NOMO-1 treated with DMSO at 0.1 percent for 48 hours (cell line): ENCODE data around the gene TSHZ3.

Experiments used
- DNase-seq: peaks from one replicate; lab custom pipeline; 2025; ENCODE audit not compliant: unreplicated experiment; lab: John Stamatoyannopoulos, UW

TSHZ3 gene

GRCh38 chr19:31338069-31338776, 11.0 kb downstream of the TSHZ3 start:
- no peak for DNase-seq

DNA sequence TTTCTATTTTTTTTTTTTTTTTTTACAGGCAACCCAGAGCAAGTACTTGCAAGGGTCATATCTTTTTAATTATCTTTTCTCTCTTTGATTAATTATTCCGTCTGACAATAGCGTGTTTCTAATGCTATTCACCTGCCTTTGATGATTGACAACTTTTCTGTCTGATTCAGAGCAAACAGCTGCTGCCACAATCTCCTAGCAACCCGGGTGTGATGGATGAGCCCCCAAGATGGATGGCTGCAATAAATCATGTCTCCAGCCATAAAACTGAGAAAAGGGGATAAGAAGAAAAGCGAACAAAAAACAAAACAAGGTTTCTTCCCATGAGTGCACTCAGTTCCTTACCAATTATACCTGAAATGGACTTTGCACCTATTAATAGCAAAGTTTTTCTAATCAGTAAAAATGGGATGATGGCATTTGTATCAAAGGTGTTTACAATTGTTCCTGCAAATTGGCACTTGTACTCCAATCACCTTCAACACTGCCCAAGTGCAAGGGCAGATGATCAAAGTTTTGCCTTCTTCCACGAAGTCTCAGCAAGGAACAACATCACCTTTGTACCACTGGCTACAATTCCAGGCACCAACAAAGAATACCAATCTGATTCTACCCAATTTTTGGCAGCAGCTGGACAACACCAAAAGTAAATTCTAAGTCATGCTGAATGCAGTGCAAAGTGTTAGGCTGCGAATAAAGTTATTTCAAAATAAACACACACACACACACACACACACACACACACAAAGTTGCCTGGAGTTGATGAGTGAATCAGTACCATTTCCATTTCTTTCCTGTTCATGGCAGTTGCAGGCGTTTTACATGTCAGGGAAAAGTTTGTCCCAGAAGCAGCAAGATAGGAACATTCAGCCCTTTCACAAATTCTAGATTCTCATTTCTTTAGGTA, 12.0 kb downstream of the TSHZ3 start:
- no peak for DNase-seq

DNA sequence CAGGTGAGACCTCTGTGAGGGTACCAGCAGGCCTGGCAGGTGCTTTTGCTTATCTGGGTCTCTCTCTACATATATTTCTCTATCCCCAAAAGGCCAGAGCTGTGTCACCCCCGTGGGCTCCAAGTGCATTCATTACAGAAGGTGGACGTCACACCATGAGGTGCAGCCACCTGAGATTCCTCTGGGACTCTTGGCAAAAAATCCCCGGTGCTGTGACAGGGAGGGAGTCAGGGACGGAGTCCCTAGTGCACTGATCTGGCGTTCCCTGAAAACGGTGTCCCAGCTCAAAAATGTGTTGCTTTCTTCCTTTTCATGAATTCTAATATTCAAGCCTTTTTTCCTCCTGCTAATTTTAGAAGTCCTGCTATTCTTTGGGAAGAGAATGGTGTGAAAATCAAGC, 13.5 kb downstream of the TSHZ3 start:
- no peak for DNase-seq

GRCh38 chr19:31334849-31335624, 14.2 kb downstream of the TSHZ3 start:
- DNase-seq = no peak

DNA sequence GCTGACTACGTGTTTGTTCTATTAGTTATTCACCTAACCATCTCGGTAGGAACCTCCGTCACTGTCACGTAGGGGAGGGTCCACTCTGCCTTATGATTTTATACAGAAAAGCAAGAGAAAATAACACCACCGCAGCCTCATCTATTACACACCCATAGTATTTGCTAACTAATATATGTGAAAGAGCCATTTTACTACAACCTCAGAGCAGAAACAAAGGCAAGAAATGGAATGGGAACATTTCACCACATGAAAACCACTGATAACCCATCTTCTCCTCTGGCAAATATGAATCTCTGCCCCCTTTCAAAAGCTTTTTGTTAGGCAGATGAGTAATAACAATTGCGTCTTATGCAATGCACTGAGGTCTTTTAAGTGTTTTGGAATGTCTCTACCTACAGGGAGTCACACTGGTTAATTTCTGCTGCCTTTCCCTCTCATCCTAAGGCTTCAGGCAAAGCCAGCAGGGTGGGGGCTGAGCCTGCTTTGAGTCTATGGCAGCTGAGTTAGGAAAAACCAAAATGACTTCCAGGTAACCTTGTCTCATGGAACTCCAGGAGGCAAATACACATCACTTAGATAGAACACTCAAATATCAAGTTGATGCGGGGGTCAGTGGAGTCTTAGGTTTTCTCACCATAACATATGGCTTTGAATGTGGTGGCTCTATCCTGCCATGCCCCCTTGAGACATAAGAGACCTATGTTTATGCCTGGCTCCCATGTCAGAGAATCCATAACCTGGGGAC, 15.0 kb downstream of the TSHZ3 start:
- no peak for DNase-seq

DNA sequence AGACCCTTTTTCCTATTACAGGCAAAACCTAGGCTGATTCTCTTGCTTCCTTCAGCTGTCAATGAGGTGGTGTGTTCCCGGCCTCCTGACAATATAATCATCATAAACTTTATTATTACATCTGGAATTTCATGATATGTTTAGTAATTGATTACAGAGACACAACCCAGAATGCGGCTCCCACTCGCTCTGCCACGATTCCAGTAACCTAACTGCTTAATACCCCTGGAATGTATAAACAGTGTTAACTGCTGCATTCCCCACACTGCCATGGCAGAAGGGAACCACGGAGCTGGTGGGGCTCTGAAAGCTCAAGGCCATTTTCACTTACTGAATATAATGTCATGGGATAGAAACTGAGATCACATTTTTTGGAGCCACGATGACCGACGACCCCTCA, 17.1 kb downstream of the TSHZ3 start:
- no peak for DNase-seq

DNA sequence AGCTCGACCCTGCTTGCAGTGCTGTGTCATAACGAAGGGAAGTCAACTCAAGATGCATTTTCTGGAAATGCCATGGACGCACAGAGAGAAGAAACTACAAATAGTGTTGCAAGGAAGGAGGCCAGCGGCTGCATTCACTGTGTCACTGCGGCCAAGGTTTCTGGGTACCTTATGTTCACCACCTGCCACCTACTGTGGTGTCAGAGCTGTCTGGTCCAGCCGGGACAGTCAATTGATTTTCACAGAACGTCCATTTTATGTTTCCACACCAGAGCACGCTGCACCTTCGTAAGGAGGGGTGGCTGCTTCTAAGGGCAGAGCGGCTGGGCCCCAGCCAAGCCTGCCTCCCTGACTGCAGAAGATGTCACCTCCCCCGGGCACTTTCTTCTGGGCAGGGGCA, 17.7 kb downstream of the TSHZ3 start:
- no peak for DNase-seq

GRCh38 chr19:31330761-31331160, 18.5 kb downstream of the TSHZ3 start:
- DNase-seq = peak; percentile 12

GRCh38 chr19:31330237-31330636, 19.0 kb downstream of the TSHZ3 start:
- no peak for DNase-seq

GRCh38 chr19:31329819-31330218, 19.4 kb downstream of the TSHZ3 start:
- DNase-seq = no peak

GRCh38 chr19:31328238-31328637, 21.0 kb downstream of the TSHZ3 start:
- DNase-seq = no peak

GRCh38 chr19:31326329-31327028, 22.8 kb downstream of the TSHZ3 start:
- no peak for DNase-seq

GRCh38 chr19:31325342-31325741, 23.9 kb downstream of the TSHZ3 start:
- no peak for DNase-seq

GRCh38 chr19:31319465-31319864, 29.8 kb downstream of the TSHZ3 start:
- DNase-seq = no peak

GRCh38 chr19:31318790-31319425, 30.3 kb downstream of the TSHZ3 start:
- DNase-seq = no peak

DNA sequence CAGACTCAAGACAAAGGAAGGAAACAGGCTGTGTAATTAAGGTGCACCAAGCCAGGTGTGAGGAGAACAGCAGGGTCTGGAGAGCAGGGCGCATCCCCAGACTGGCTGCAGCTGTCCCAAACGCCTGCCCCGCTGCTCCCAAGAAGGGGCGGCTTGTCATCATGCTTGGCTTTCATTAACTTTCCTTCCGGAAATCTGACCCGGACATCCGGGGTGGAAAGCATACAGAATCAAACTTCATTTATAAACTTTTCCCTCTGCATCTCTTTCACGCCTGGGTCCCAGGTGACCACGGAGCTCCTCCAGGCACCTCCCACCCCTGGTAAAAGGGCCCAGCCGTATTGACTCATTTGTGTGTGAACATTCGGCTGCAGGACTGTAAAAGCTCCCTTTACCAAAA, 31.7 kb downstream of the TSHZ3 start:
- no peak for DNase-seq

DNA sequence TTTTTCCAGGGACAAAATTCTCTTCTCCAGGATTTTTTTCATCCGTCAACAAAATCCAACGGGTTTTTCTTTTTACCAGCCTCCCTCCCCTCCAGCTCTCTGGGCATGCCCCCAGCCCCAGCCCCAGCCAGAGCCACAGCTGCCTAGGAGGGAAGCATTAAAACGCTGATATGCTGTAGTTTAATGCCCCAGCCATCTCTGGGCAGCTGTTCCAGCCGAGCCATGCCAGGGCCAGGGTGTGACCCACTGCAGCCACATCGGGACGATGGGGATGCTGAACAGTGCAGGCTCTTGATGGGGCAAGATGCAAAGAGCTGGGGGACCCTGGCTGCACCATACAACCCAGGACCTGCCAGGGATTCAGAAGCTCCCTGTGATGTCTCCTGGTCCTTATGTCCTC, 32.1 kb downstream of the TSHZ3 start:
- no peak for DNase-seq

DNA sequence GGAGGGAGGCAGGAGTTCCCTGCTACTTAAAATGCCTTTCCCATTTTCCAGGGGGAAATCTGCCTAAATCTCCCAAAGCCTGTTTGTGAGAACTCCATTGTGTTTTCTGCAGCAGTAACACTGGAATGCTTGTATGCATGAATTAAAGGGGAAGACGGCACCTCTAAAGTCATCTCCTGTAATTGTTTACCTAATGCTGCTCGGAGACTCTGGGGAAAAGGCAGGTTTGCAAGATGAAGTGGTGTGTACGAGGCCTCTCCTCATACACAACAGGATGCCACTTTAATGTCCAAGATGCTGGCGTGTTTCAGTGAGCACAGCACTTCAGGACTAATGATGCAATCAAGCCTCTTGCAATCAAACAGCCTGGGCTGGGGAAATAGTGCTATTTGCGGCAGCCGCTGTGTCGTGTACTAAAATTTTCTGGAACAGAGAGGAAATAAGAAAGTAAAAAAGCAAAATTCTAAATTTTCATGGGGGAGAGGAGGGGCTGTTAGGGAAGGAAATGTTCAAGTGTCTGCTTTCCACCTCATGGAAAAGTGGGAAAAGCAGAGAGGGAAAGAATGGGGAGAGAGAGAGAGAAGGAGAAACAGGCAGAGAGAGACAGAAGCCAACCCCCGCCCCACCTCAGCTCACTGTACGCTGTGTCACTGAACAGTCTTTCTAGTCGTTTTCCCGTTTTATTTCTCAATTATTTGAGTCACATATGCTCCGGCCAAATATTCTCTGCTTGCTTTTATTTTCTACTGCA, 32.9 kb downstream of the TSHZ3 start:
- peak; percentile 86 for DNase-seq

DNA sequence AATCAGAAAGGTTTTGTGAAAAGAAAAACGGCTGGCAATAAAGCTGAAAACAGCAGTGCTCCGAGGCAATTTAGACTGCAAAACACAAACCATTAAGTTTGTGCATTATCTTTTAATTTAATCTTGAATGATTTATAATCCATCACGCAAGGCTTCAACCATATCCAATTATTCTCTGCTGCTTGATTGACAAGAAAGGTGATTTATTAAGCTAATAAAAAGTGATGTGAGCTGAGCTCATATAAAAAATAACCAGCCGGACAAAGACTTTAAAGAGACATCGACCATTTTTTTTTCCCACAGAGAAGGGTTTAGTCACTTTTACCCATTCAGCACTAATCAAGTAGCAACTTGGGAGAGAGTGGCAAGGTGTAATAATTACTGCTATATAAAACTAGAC, 33.6 kb downstream of the TSHZ3 start:
- DNase-seq = no peak
